ENCODE results near the gene MYH14.

The MYH14 gene

GRCh38 chr19:50204081-50204428 is 633 bp downstream of the MYH14 start:
- no peaks in the 10 kb centered on the region for H3K9me3 Mint-ChIP-seq
- H3K27me3 Mint-ChIP-seq (ENCODE audit: low read depth), result peaks cover 45% of the 10 kb centered on the region

DNA sequence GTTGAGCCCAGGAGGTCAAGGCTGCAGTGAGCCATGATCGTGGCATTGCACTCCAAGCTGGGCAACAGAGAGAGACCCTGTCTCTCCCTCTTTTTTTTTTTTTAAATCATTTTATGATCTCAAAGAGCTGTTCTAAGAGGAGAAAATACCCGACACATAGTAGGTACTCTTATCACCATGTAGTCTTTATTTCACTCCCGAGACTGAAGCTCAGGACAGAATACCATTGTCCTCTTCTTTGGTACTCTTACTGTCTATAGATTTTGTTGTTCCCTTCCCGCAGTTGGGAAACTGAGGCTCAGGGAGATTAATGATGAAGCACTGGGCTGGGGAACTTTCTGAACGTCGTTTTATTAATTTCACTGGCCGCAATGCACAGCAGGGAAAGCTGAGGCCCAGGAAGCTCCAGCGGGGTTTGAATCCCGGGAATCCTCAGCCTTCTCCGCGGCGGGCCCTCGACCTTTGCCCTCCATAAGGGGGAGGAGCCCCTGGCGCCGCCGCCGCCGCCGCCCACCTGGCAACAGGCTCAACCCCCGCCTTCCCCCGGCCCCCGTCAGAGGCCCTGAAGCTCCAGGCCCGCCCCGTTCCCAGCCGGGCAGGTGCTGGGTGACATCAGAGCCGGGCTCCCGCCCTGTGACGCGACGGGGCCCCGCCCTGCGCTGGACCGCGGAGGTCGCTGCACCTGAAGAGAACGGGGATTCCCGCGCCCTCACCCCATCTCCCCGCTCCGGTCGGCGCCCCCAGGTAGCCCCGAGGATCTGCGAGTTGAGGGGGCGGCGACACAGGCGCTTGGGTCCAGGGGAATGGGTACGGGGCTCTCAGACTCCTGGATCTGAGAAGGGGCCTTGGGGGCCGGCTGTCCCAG is 1.6 kb downstream of the MYH14 start:
- peaks cover 45% of the 10 kb centered on the region for H3K27me3 Mint-ChIP-seq (ENCODE audit: low read depth)
- H3K36me3 Mint-ChIP-seq (ENCODE audit: low read depth), result no peaks in the 10 kb centered on the region
- no peaks in the 10 kb centered on the region for H3K9me3 Mint-ChIP-seq
- no peak overlapping the region for H3K4me3 Mint-ChIP-seq
- no peaks in the 10 kb centered on the region for H3K4me1 Mint-ChIP-seq (ENCODE audit: low read depth)
- no peak overlapping the region for H3K27ac Mint-ChIP-seq

More at GRCh38 chr19:50204081-50204428, 633 bp downstream of the MYH14 start:
- no peaks in the 10 kb centered on the region for H3K4me1 Mint-ChIP-seq (ENCODE audit: low read depth)
- H3K36me3 Mint-ChIP-seq (ENCODE audit: low read depth), result no peaks in the 10 kb centered on the region
- no peak overlapping the region for H3K27ac Mint-ChIP-seq
- no peak overlapping the region for H3K4me3 Mint-ChIP-seq

- no peaks in the 10 kb centered on the region for H3K36me3 Mint-ChIP-seq (ENCODE audit: low read depth)
- no peaks in the 10 kb centered on the region for H3K9me3 Mint-ChIP-seq
- H3K27me3 Mint-ChIP-seq (ENCODE audit: low read depth), result peaks cover 45% of the 10 kb centered on the region
- H3K4me1 Mint-ChIP-seq (ENCODE audit: low read depth), result no peaks in the 10 kb centered on the region
- H3K27ac Mint-ChIP-seq, result no peak overlapping the region
- H3K4me3 Mint-ChIP-seq, result no peak overlapping the region
Measured at GRCh38 chr19:50205681-50206138, 2.3 kb downstream of the MYH14 start.

GRCh38 chr19:50206191-50206590 is 2.8 kb downstream of the MYH14 start:
- Mint-ChIP-seq H3K27ac (no peak overlapping the region), H3K27me3 (ENCODE audit: low read depth) (peaks cover 41% of the 10 kb centered on the region), H3K9me3 (no peaks in the 10 kb centered on the region), H3K4me1 (ENCODE audit: low read depth) (no peaks in the 10 kb centered on the region), H3K4me3 (no peak overlapping the region), H3K36me3 (ENCODE audit: low read depth) (no peaks in the 10 kb centered on the region)

GRCh38 chr19:50207730-50208129 is 4.3 kb downstream of the MYH14 start:
- H3K4me1 Mint-ChIP-seq (ENCODE audit: low read depth), result no peaks in the 10 kb centered on the region
- H3K27me3 Mint-ChIP-seq (ENCODE audit: low read depth), result peaks cover 30% of the 10 kb centered on the region
- H3K36me3 Mint-ChIP-seq (ENCODE audit: low read depth), result no peaks in the 10 kb centered on the region
- no peak overlapping the region for H3K27ac Mint-ChIP-seq
- H3K9me3 Mint-ChIP-seq, result no peaks in the 10 kb centered on the region
- H3K4me3 Mint-ChIP-seq, result no peak overlapping the region

GRCh38 chr19:50209131-50209530 is 5.7 kb downstream of the MYH14 start:
- Mint-ChIP-seq H3K9me3 (no peaks in the 10 kb centered on the region), H3K27me3 (ENCODE audit: low read depth) (peaks cover 23% of the 10 kb centered on the region), H3K4me1 (ENCODE audit: low read depth) (no peaks in the 10 kb centered on the region), H3K36me3 (ENCODE audit: low read depth) (no peaks in the 10 kb centered on the region), H3K4me3 (no peak overlapping the region), H3K27ac (no peak overlapping the region)

- H3K4me1 Mint-ChIP-seq (ENCODE audit: low read depth), result no peaks in the 10 kb centered on the region
- no peaks in the 10 kb centered on the region for H3K36me3 Mint-ChIP-seq (ENCODE audit: low read depth)
- H3K27me3 Mint-ChIP-seq (ENCODE audit: low read depth), result peaks cover 13% of the 10 kb centered on the region
- H3K27ac Mint-ChIP-seq, result no peak overlapping the region
- H3K9me3 Mint-ChIP-seq, result no peaks in the 10 kb centered on the region
- no peak overlapping the region for H3K4me3 Mint-ChIP-seq
Measured at GRCh38 chr19:50210425-50210824, 7.0 kb downstream of the MYH14 start.

GRCh38 chr19:50213925-50214324 is 10.5 kb downstream of the MYH14 start:
- H3K4me1 Mint-ChIP-seq (ENCODE audit: low read depth), result no peaks in the 10 kb centered on the region
- H3K9me3 Mint-ChIP-seq, result no peaks in the 10 kb centered on the region
- H3K36me3 Mint-ChIP-seq (ENCODE audit: low read depth), result no peaks in the 10 kb centered on the region
- H3K27ac Mint-ChIP-seq, result no peak overlapping the region
- H3K4me3 Mint-ChIP-seq, result no peak overlapping the region
- H3K27me3 Mint-ChIP-seq (ENCODE audit: low read depth), result no peaks in the 10 kb centered on the region

- Mint-ChIP-seq H3K4me1 (ENCODE audit: low read depth) (no peaks in the 10 kb centered on the region), H3K36me3 (ENCODE audit: low read depth) (no peaks in the 10 kb centered on the region), H3K27ac (no peak overlapping the region), H3K27me3 (ENCODE audit: low read depth) (no peaks in the 10 kb centered on the region), H3K9me3 (no peaks in the 10 kb centered on the region), H3K4me3 (no peak overlapping the region)
Measured at GRCh38 chr19:50214699-50215543, 11.5 kb downstream of the MYH14 start.

GRCh38 chr19:50215820-50216219 is 12.4 kb downstream of the MYH14 start:
- Mint-ChIP-seq H3K27ac (no peak overlapping the region), H3K4me3 (no peak overlapping the region), H3K36me3 (ENCODE audit: low read depth) (no peaks in the 10 kb centered on the region), H3K9me3 (no peaks in the 10 kb centered on the region), H3K4me1 (ENCODE audit: low read depth) (no peaks in the 10 kb centered on the region), H3K27me3 (ENCODE audit: low read depth) (no peaks in the 10 kb centered on the region)

GRCh38 chr19:50221087-50221486 is 17.7 kb downstream of the MYH14 start:
- Mint-ChIP-seq H3K4me1 (ENCODE audit: low read depth) (no peaks in the 10 kb centered on the region), H3K27ac (no peak overlapping the region), H3K9me3 (peaks cover 9% of the 10 kb centered on the region), H3K27me3 (ENCODE audit: low read depth) (no peaks in the 10 kb centered on the region), H3K36me3 (ENCODE audit: low read depth) (no peaks in the 10 kb centered on the region), H3K4me3 (no peak overlapping the region)

- peaks cover 9% of the 10 kb centered on the region for H3K9me3 Mint-ChIP-seq
- H3K27me3 Mint-ChIP-seq (ENCODE audit: low read depth), result no peaks in the 10 kb centered on the region
- no peak overlapping the region for H3K27ac Mint-ChIP-seq
- H3K36me3 Mint-ChIP-seq (ENCODE audit: low read depth), result no peaks in the 10 kb centered on the region
- no peaks in the 10 kb centered on the region for H3K4me1 Mint-ChIP-seq (ENCODE audit: low read depth)
- H3K4me3 Mint-ChIP-seq, result no peak overlapping the region
Measured at GRCh38 chr19:50222691-50223438, 19.4 kb downstream of the MYH14 start.

GRCh38 chr19:50223439-50223716 is 20.0 kb downstream of the MYH14 start:
- peaks cover 9% of the 10 kb centered on the region for H3K9me3 Mint-ChIP-seq
- no peak overlapping the region for H3K4me3 Mint-ChIP-seq
- no peaks in the 10 kb centered on the region for H3K36me3 Mint-ChIP-seq (ENCODE audit: low read depth)
- H3K27ac Mint-ChIP-seq, result no peak overlapping the region
- H3K27me3 Mint-ChIP-seq (ENCODE audit: low read depth), result no peaks in the 10 kb centered on the region
- H3K4me1 Mint-ChIP-seq (ENCODE audit: low read depth), result no peaks in the 10 kb centered on the region

DNA sequence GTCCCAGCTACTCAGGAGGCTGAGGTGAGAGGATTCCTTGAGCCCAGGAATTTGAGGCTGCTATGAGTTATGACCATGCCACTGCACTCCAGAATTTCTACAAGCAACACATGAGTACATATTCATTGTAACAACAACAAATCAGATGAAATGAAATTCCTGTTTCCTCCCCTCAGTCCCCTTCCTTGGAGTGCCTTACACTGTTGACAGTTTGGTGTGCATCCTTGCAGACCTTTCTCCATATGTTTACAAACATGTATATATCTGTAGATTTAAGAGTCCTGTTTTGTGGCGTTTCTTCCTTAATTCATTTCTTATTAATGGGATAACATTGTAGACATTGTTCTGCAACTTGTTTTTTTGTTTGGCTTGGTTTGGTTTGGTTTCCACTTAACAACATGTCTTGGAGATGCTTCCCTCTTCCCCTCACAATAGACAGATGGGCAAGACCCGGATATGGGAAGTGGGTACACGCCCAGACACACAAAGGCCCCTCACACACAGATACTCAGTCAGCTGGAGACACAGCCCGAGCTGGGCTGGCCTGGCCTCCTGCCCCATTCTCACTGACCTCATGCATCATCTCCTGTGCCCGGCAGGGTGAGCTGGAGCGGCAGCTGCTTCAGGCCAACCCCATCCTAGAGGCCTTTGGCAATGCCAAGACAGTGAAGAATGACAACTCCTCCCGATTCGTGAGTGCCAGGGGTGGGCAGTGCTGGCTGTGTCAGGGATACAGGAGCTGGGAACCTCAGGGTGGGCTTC is 21.7 kb downstream of the MYH14 start:
- no peak overlapping the region for H3K4me3 Mint-ChIP-seq
- H3K36me3 Mint-ChIP-seq (ENCODE audit: low read depth), result no peaks in the 10 kb centered on the region
- H3K27ac Mint-ChIP-seq, result no peak overlapping the region
- no peaks in the 10 kb centered on the region for H3K27me3 Mint-ChIP-seq (ENCODE audit: low read depth)
- H3K4me1 Mint-ChIP-seq (ENCODE audit: low read depth), result no peaks in the 10 kb centered on the region
- H3K9me3 Mint-ChIP-seq, result peaks cover 9% of the 10 kb centered on the region
